OCI-LY7 (cell line): Measurements from ENCODE around the gene SPATA2.

Experiments
- CTCF ChIP-seq: fragments of 200-600 bp; sonication (generic); conservative IDR thresholded peaks from 2 replicates; pipeline ENCODE4 v1.5.1; 2014; ENCODE audit warnings: mild to moderate bottlenecking, antibody characterized with exemption, low read length, moderate library complexity, mixed read lengths
- EZH2phosphoT487 ChIP-seq: fragments of 200-600 bp; sonication (generic); IDR thresholded peaks from 2 replicates; pipeline ENCODE4 v1.6.1; 2018; ENCODE audit warnings: low read depth, borderline replicate concordance, mild to moderate bottlenecking, mixed run types, antibody characterized with exemption, low read length, moderate library complexity, mixed read lengths

DNA sequence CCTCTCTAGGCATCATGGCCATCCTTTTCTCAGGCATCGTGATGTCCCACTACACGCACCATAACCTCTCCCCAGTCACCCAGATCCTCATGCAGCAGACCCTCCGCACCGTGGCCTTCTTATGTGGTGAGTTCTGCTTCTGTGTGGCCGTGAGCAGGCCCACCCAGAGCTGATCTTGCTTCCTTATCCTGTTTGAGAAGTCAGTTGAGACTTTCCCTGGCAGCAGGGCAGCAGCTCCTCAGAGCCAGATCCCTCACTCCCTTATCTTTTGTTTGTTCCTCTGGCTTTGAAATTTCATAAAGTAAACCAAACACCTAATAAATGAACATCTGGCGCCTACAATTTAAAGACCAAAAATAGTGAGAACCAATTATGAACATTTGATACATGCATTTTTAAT, 40.6 kb downstream of the SPATA2 start:
- TF ChIP-seq CTCF: no peak
- TF ChIP-seq EZH2phosphoT487: no peak
